Tibial artery (tissue), 4 donors: ENCODE measurements around the gene RAG2.

Experiments
- DNase-seq, 2 donors: peaks; one replicate each; pipeline ENCODE4 v3.0.0-alpha.2; 2019
- H3K27ac ChIP-seq, 2 donors: fragments of 200-600 bp; sonication (generic) in 1 of 2; 1 replicate in 1 of 2; 2 replicates in 1 of 2; pipeline ENCODE4 v1.5.1; 2018 to 2019; ENCODE audit warnings: mild to moderate bottlenecking in 1 of 2
- H3K27me3 ChIP-seq, 2 donors: fragments of 200-600 bp; sonication (generic) in 1 of 2; one replicate each; pipeline versions ENCODE4 v1.5.1 to v1.6.0; 2016 to 2019
- H3K36me3 ChIP-seq, 3 donors: fragments of 200-600 bp; sonication (generic) in 2 of 3; one replicate each; pipeline ENCODE4 v1.5.1; 2016 to 2019; ENCODE audit warnings: mild to moderate bottlenecking in 2 of 3
- H3K4me1 ChIP-seq, 4 donors: fragments of 200-600 bp; sonication (generic) in 2 of 4; 1 replicate in 3 of 4; 2 replicates in 1 of 4; pipeline ENCODE4 v1.5.1; 2016 to 2019
- H3K4me3 ChIP-seq, 2 donors: fragments of 200-600 bp; sonication (generic) in 1 of 2; 1 replicate in 1 of 2; 2 replicates in 1 of 2; pipeline ENCODE4 v1.5.1; 2018 to 2019; ENCODE audit warnings: mild to moderate bottlenecking in 2 of 2
- H3K9me3 ChIP-seq, 3 donors: fragments of 200-600 bp; sonication (generic) in 1 of 3; one replicate each; pipeline ENCODE4 v1.5.1; 2016 to 2019
- CTCF ChIP-seq, 2 experiments: fragments of 200-600 bp in 1 of 2; fragments of 450-650 bp in 1 of 2; IDR thresholded peaks; one replicate each; pipeline ENCODE4 v1.5.1; 2017 to 2019; ENCODE audit warnings: antibody characterized with exemption in 2 of 2, mild to moderate bottlenecking in 1 of 2, moderate library complexity in 1 of 2
- intact Hi-C: fragments of 100-400 bp; cut with DNase I; formaldehyde crosslinking; loops from one replicate; pipeline ENCODE4 v1.15.0; 2023; ENCODE audit warnings: low total_unique reads

The RAG2 gene

GRCh38 chr11:36598051-36598450 is at the start of gene RAG2:
TSS of gene RAG2 (minus strand) at chr11:36598236. CDS start at chr11:36594168, 4,068 bp downstream.
- no peak within 1 kb of the TSS for H3K27ac ChIP-seq
- no peak within 1 kb of the TSS for H3K4me3 ChIP-seq
- no peak for DNase-seq
- no peaks in the 10 kb centered on the region for H3K27me3 ChIP-seq
- intact Hi-C loops, result loop anchor here (10.0 kb wide), 1 partner anchor 303 kb away; the partner anchor contains the start of gene PRR5L
- H3K9me3 ChIP-seq, result no peaks in the 10 kb centered on the region
- TF ChIP-seq CTCF (IDR thresholded peaks at IDR 0.05), result no peak
- H3K36me3 ChIP-seq, result no peaks in the 10 kb centered on the region
- peaks cover 0 to 12% (median 4%) of the 10 kb centered on the region in 4 donors for H3K4me1 ChIP-seq

GRCh38 chr11:36638556-36638955 is 40.5 kb upstream of the RAG2 start:
- TF ChIP-seq CTCF (IDR thresholded peaks at IDR 0.05), result no peak
- H3K4me1 ChIP-seq, result no peaks in the 10 kb centered on the region
- H3K9me3 ChIP-seq, result no peaks in the 10 kb centered on the region
- no peak overlapping the region for H3K4me3 ChIP-seq
- H3K36me3 ChIP-seq, result peaks cover 0 to 5% (median 0%) of the 10 kb centered on the region in 3 donors
- no peak for DNase-seq
- no peaks in the 10 kb centered on the region for H3K27me3 ChIP-seq
- H3K27ac ChIP-seq, result no peak overlapping the region
- intact Hi-C loops, result no loop called here

GRCh38 chr11:36635066-36635862 is 37.2 kb upstream of the RAG2 start:
- H3K27me3 ChIP-seq, result no peaks in the 10 kb centered on the region
- H3K4me3 ChIP-seq, result no peak overlapping the region
- no peaks in the 10 kb centered on the region for H3K9me3 ChIP-seq
- no peak for DNase-seq
- intact Hi-C loops, result no loop called here
- no peak for TF ChIP-seq CTCF (IDR thresholded peaks at IDR 0.05)
- no peak overlapping the region for H3K27ac ChIP-seq
- H3K4me1 ChIP-seq, result no peaks in the 10 kb centered on the region
- H3K36me3 ChIP-seq, result peaks cover 0 to 5% (median 0%) of the 10 kb centered on the region in 3 donors

- intact Hi-C loops, result no loop called here
- no peaks in the 10 kb centered on the region for H3K9me3 ChIP-seq
Measured at GRCh38 chr11:36631774-36632173, 33.7 kb upstream of the RAG2 start.

GRCh38 chr11:36628765-36629244 is 30.8 kb upstream of the RAG2 start:
- H3K4me1 ChIP-seq, result no peaks in the 10 kb centered on the region
- intact Hi-C loops, result no loop called here
- TF ChIP-seq CTCF (IDR thresholded peaks at IDR 0.05), result no peak
- H3K36me3 ChIP-seq, result no peaks in the 10 kb centered on the region
- H3K9me3 ChIP-seq, result no peaks in the 10 kb centered on the region
- H3K27ac ChIP-seq, result no peak overlapping the region
- H3K4me3 ChIP-seq, result no peak overlapping the region
- no peaks in the 10 kb centered on the region for H3K27me3 ChIP-seq
- DNase-seq, result no peak

More at GRCh38 chr11:36631774-36632173, 33.7 kb upstream of the RAG2 start:
- Histone ChIP-seq H3K36me3 (no peaks in the 10 kb centered on the region), H3K4me3 (no peak overlapping the region), H3K4me1 (no peaks in the 10 kb centered on the region), H3K27ac (no peak overlapping the region), H3K27me3 (no peaks in the 10 kb centered on the region)
- TF ChIP-seq CTCF (IDR thresholded peaks at IDR 0.05), result no peak
- DNase-seq, result no peak
